ENCODE measurements around the gene VPS51. TPM values are rescaled to one million over a fixed set of nuclear protein-coding genes. Genes with fewer than 3 reads are reported as not detected.

Gene VPS51
- total and polyA plus RNA-seq, 10 of the 15 experiments (the other 5 are each of a cell fraction or from before 2014, with no cell fraction given), result 1.5 to 279 (median 53.2) TPM

DNA sequence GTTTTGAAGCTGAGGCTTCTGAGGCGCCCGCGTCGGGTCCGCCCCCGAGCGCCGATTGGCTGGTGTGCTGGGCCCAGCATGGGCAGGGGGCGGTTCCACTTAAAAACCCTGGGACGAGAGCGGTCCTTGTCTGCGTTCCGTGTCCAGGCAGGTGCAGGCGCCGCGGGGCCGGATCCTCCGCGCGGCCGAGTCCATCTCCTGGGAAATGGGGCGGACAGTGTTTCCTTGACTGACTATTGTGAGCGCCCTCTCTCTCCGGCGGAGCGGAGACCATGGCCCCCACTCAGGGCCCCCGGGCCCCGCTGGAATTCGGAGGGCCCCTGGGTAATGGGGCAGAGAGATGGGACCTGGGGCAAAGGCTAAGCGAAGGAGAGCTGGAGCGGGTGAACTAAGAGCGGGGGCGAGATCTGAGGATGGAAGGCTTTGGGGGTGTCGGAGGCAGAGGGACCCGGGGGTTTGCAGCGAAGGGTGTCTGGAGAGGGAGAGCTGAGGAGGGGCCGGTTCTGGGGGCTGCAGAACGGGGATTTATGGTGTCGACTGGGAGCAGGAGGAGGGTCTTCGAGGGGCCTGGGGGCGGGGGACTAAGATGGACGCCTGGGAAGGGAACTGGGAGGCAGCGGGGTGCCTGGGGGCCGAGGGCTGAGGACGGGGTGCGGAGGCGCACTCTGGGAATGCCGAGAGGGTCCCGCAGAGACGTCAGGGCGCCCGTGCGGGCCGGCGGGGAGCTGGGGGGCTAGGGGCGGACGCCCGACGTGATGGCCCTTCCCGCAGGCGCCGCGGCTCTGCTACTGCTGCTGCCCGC is 15.9 kb downstream of the VPS51 start, which contains the start of gene TM7SF2 (continued):
- TF ChIP-seq, protein P1, sequence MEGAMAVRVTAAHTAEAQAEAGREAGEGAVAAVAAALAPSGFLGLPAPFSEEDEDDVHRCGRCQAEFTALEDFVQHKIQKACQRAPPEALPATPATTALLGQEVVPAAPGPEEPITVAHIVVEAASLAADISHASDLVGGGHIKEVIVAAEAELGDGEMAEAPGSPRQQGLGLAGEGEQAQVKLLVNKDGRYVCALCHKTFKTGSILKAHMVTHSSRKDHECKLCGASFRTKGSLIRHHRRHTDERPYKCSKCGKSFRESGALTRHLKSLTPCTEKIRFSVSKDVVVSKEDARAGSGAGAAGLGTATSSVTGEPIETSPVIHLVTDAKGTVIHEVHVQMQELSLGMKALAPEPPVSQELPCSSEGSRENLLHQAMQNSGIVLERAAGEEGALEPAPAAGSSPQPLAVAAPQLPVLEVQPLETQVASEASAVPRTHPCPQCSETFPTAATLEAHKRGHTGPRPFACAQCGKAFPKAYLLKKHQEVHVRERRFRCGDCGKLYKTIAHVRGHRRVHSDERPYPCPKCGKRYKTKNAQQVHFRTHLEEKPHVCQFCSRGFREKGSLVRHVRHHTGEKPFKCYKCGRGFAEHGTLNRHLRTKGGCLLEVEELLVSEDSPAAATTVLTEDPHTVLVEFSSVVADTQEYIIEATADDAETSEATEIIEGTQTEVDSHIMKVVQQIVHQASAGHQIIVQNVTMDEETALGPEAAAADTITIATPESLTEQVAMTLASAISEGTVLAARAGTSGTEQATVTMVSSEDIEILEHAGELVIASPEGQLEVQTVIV (IDR thresholded peaks at IDR 0.05; ENCODE audit: borderline replicate concordance, partially characterized antibody), result no peak
- TF ChIP-seq, protein P2, sequence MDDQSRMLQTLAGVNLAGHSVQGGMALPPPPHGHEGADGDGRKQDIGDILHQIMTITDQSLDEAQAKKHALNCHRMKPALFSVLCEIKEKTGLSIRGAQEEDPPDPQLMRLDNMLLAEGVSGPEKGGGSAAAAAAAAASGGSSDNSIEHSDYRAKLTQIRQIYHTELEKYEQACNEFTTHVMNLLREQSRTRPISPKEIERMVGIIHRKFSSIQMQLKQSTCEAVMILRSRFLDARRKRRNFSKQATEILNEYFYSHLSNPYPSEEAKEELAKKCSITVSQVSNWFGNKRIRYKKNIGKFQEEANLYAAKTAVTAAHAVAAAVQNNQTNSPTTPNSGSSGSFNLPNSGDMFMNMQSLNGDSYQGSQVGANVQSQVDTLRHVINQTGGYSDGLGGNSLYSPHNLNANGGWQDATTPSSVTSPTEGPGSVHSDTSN (IDR thresholded peaks at IDR 0.05; ENCODE audit: insufficient replicate concordance, low read depth, low read length), result no peak
- 0 out of 2 replicates have a peak, but pooled peaks have one; percentile 26 for TF ChIP-seq EED (IDR thresholded peaks at IDR 0.05; ENCODE audit: low read depth)
- peak; percentile 60; the same call in 1 of the 2 replicates for TF ChIP-seq RFX5 (IDR thresholded peaks at IDR 0.05; ENCODE audit: low read depth, low read length)
- TF ChIP-seq SP1 (IDR thresholded peaks at IDR 0.05; ENCODE audit: low read depth, low read length), result peak; percentile 80
- TF ChIP-seq MXI1 (IDR thresholded peaks at IDR 0.05; ENCODE audit: low read depth, low read length), result 0 out of 2 replicates have a peak, but pooled peaks have one; percentile 6
- TF ChIP-seq BHLHE40 (IDR thresholded peaks at IDR 0.05; ENCODE audit: borderline replicate concordance in 1 of 2, low read depth in 2 of 2, low read length in 1 of 2), result peak; percentile 14 to 37; a peak in 1 of 4 replicates

Data from GM12878 (cell line).